Measurements from ENCODE around the gene COPS7A. TPM values are rescaled to one million over a fixed set of nuclear protein-coding genes. Genes with fewer than 3 reads are reported as not detected.

Gene COPS7A
- total and polyA plus RNA-seq, 2 experiments from 2014 or later: 123 to 133 TPM

DNA sequence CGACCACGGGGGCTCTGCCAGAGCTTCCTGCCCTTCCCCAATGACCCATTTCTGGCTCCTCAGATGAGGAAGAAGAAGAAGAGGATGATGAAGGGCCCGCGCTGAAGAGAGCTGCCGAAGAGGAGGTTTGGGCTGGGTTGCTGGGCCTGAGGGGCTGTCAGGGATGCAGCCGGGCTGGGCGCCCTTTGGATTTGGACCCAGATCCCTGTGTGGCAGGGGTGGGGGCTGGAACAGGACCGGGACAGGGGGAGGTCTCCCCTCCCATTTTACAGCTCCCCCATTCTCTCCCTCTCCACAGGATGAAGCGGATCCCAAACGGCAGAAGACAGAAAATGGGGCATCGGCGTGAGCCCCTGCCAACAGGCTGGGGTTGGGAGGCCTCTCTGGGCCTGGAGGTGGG is 46.2 kb downstream of the COPS7A start:
- in situ Hi-C loops (cut with MboI): no loop called here
- peaks cover 33% of the 10 kb centered on the region for H3K79me2 ChIP-seq (ENCODE audit: insufficient read depth)
- H3K27me3 ChIP-seq (replicated peaks; ENCODE audit: insufficient read depth): no peaks in the 10 kb centered on the region
- no peak for DNase-seq
- no peaks in the 10 kb centered on the region for H3K9me3 ChIP-seq (ENCODE audit: low read depth)
- no peak overlapping the region for H3K9ac ChIP-seq
- H3K4me2 ChIP-seq (ENCODE audit: unreplicated experiment): no peak overlapping the region
- no peak overlapping the region for H3K4me3 ChIP-seq
- TF ChIP-seq EZH2 (IDR thresholded peaks at IDR 0.05; ENCODE audit: insufficient read depth, poor library complexity, severe bottlenecking): no peak
- H3K9me2 ChIP-seq (ENCODE audit: insufficient read depth): no peaks in the 10 kb centered on the region
- peaks cover 16% of the 10 kb centered on the region for H3K4me1 ChIP-seq (ENCODE audit: insufficient read depth)
- peaks cover 23% of the 10 kb centered on the region for H3F3A ChIP-seq (ENCODE audit: insufficient read depth)
- peaks cover 9% of the 10 kb centered on the region; the same call in 1 of the 2 replicates for H4K20me1 ChIP-seq (ENCODE audit: insufficient read depth)
- no peak overlapping the region for H2AFZ ChIP-seq
- WGBS, 2 experiments (ENCODE audit: low coverage in 1 of 2, low lambda C conversion rate in 2 of 2, missing lambda C conversion rate in 2 of 2): 86 to 88% methylated on average over 11 to 12 of the region's 12 CpGs
- H3K27ac ChIP-seq: no peak overlapping the region
- H3K36me3 ChIP-seq (ENCODE audit: low read depth): peaks cover 7% of the 10 kb centered on the region; the same call in 1 of the 2 replicates

DNA sequence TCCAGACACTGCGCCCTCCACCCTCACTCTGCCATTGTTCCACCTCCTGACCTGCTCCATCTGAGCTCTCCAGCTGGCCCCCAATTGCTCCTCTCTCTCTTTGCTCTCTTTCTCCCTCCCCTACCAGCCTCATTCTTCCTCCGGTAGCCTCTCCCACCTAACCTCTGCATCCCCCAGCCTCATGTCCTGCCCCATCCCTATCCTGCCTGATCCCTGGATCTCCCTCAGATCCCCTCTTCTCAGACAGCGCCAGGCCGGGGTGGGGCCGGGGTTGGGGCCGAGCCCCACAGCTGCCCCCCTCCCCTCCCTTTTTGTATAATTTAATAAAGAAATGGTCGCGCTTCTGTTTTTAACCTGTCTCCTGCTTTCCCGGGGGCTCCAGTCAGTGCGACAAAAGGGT is 46.8 kb downstream of the COPS7A start:
- peaks cover 9% of the 10 kb centered on the region; the same call in 1 of the 2 replicates for H4K20me1 ChIP-seq (ENCODE audit: insufficient read depth)
- no peaks in the 10 kb centered on the region for H3K9me3 ChIP-seq (ENCODE audit: low read depth)
- H3K27ac ChIP-seq: no peak overlapping the region

GRCh38 chr12:6771091-6771495 is 47.2 kb downstream of the COPS7A start:
- no peak overlapping the region for H3K9ac ChIP-seq
- WGBS, 2 experiments (ENCODE audit: low coverage in 1 of 2, low lambda C conversion rate in 2 of 2, missing lambda C conversion rate in 2 of 2): 95 to 100% methylated on average over 4 of the region's 4 CpGs
- H3K9me2 ChIP-seq (ENCODE audit: insufficient read depth): no peaks in the 10 kb centered on the region
- no peaks in the 10 kb centered on the region for H3K9me3 ChIP-seq (ENCODE audit: low read depth)
- no peak overlapping the region for H2AFZ ChIP-seq
- peaks cover 33% of the 10 kb centered on the region for H3K79me2 ChIP-seq (ENCODE audit: insufficient read depth)
- no peak overlapping the region for H3K4me2 ChIP-seq (ENCODE audit: unreplicated experiment)
- peaks cover 9% of the 10 kb centered on the region for H3K4me1 ChIP-seq (ENCODE audit: insufficient read depth)
- H4K20me1 ChIP-seq (ENCODE audit: insufficient read depth): peaks cover 9% of the 10 kb centered on the region; the same call in 1 of the 2 replicates
- no peak for DNase-seq
- in situ Hi-C loops (cut with MboI): no loop called here
- peaks cover 7% of the 10 kb centered on the region; the same call in 1 of the 2 replicates for H3K36me3 ChIP-seq (ENCODE audit: low read depth)
- no peak overlapping the region for H3K27ac ChIP-seq
- peaks cover 16% of the 10 kb centered on the region for H3F3A ChIP-seq (ENCODE audit: insufficient read depth)
- no peaks in the 10 kb centered on the region for H3K27me3 ChIP-seq (replicated peaks; ENCODE audit: insufficient read depth)
- TF ChIP-seq EZH2 (IDR thresholded peaks at IDR 0.05; ENCODE audit: insufficient read depth, poor library complexity, severe bottlenecking) (no peak), EZH2phosphoT487 (IDR thresholded peaks at IDR 0.05; ENCODE audit: insufficient read depth, low read depth) (no peak)
- no peak overlapping the region for H3K4me3 ChIP-seq

More for the DNA sequence above, 46.8 kb downstream of the COPS7A start:
- H2AFZ ChIP-seq: no peak overlapping the region
- H3K36me3 ChIP-seq (ENCODE audit: low read depth): peaks cover 7% of the 10 kb centered on the region; the same call in 1 of the 2 replicates
- peaks cover 33% of the 10 kb centered on the region for H3K79me2 ChIP-seq (ENCODE audit: insufficient read depth)
- in situ Hi-C loops (cut with MboI): no loop called here
- TF ChIP-seq EZH2 (IDR thresholded peaks at IDR 0.05; ENCODE audit: insufficient read depth, poor library complexity, severe bottlenecking) (no peak), EZH2phosphoT487 (IDR thresholded peaks at IDR 0.05; ENCODE audit: insufficient read depth, low read depth) (no peak)
- H3K4me2 ChIP-seq (ENCODE audit: unreplicated experiment): no peak overlapping the region
- no peaks in the 10 kb centered on the region for H3K27me3 ChIP-seq (replicated peaks; ENCODE audit: insufficient read depth)
- DNase-seq: no peak
- H3K4me3 ChIP-seq: no peak overlapping the region
- 93 to 94% methylated on average over 10 of the region's 10 CpGs for whole genome bisulfite sequencing, 2 experiments (ENCODE audit: low coverage in 1 of 2, low lambda C conversion rate in 2 of 2, missing lambda C conversion rate in 2 of 2)
- peaks cover 11% of the 10 kb centered on the region for H3K4me1 ChIP-seq (ENCODE audit: insufficient read depth)
- no peaks in the 10 kb centered on the region for H3K9me2 ChIP-seq (ENCODE audit: insufficient read depth)
- peaks cover 18% of the 10 kb centered on the region for H3F3A ChIP-seq (ENCODE audit: insufficient read depth)
- no peak overlapping the region for H3K9ac ChIP-seq

DNA sequence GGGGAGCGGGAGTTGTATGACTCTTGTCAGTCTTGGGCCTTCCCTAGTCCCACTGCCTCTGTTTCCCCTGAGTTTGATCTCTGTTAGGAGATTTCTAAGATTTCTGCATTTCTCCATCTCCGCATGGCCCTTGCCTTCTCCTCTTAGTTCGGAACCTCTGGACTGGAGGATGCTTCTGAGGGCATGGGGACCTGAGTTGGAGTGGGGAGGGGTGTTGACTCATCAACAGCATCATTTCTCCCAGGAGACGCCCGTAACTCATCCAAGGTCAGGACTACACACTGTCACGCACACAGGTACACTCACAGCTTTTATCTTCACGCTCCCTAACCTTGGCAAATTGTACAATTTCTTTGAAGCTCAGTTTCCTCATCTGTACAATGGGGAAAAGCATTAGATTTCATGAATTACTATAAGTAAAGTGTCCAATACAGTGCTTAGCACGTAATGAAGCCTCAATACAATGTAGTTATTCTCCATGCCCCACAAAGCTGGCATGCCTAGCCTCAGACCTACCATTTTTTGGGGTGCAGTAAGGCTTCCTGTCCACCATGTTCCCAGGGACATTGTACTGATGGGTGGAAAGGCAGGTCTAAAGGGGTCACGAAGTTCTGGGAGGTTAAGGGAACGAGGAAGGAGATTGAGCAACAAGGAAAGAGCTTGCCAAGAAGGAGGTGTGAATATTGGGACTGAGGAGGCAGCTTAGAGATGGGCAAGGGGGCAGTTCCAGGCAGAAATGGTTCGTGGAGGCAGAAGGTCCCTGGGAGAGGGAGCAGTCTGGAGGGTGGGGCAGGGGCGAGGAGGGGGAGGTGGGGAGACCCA is 47.9 kb downstream of the COPS7A start:
- Histone ChIP-seq H3K27me3 (replicated peaks; ENCODE audit: insufficient read depth) (no peaks in the 10 kb centered on the region), H3F3A (ENCODE audit: insufficient read depth) (peaks cover 16% of the 10 kb centered on the region), H3K4me3 (no peak overlapping the region), H3K79me2 (ENCODE audit: insufficient read depth) (peaks cover 33% of the 10 kb centered on the region), H4K20me1 (ENCODE audit: insufficient read depth) (peaks cover 9% of the 10 kb centered on the region; the same call in 1 of the 2 replicates), H3K9ac (no peak overlapping the region), H3K36me3 (ENCODE audit: low read depth) (peaks cover 7% of the 10 kb centered on the region; the same call in 1 of the 2 replicates), H3K27ac (no peak overlapping the region), H3K9me3 (ENCODE audit: low read depth) (no peaks in the 10 kb centered on the region), H3K4me2 (ENCODE audit: unreplicated experiment) (no peak overlapping the region), H3K4me1 (ENCODE audit: insufficient read depth) (peaks cover 9% of the 10 kb centered on the region), H2AFZ (no peak overlapping the region), H3K9me2 (ENCODE audit: insufficient read depth) (no peaks in the 10 kb centered on the region)
- TF ChIP-seq EZH2phosphoT487 (IDR thresholded peaks at IDR 0.05; ENCODE audit: insufficient read depth, low read depth) (no peak), EZH2 (IDR thresholded peaks at IDR 0.05; ENCODE audit: insufficient read depth, poor library complexity, severe bottlenecking) (no peak)
- in situ Hi-C loops (cut with MboI): no loop called here
- no peak for DNase-seq
- WGBS, 2 experiments (ENCODE audit: low coverage in 1 of 2, low lambda C conversion rate in 2 of 2, missing lambda C conversion rate in 2 of 2): 70 to 74% methylated on average over 11 to 12 of the region's 12 CpGs
